GM23338 (cell line): ENCODE data around the gene ME3. TPM values are rescaled to one million over a fixed set of nuclear protein-coding genes. Genes with fewer than 3 reads are reported as not detected.

Experiments
- ATAC-seq: fragments of 200-7000 bp; cut with Tn5 transposase; 3 replicates; pipeline ENCODE4 v1.9.1; 2020
- DNase-seq: peaks from one replicate; pipeline ENCODE4 v3.0.0-alpha.2; 2015; ENCODE audit warnings: low spot score
- H2AFZ ChIP-seq: fragments of 200-600 bp; sonication (generic); 2 replicates; pipeline ENCODE4 v1.8.0; 2016; ENCODE audit warnings: antibody characterized with exemption, mild to moderate bottlenecking, moderate library complexity
- H3F3A ChIP-seq: fragments of 200-600 bp; sonication (generic); replicated peaks from 2 replicates; pipeline ENCODE4 v1.8.0; 2017; ENCODE audit warnings: antibody characterized with exemption, mixed run types, low read depth
- H3K27ac ChIP-seq: fragments of 200-600 bp; sonication (generic); 2 replicates; pipeline ENCODE4 v1.6.1; 2016; ENCODE audit warnings: low read depth
- H3K27me3 ChIP-seq: fragments of 200-600 bp; sonication (generic); 2 replicates; pipeline ENCODE4 v1.8.0; 2016; ENCODE audit warnings: mild to moderate bottlenecking, mixed run types, moderate library complexity; ENCODE audit not compliant: insufficient read depth
- H3K36me3 ChIP-seq: fragments of 200-600 bp; sonication (generic); 2 replicates; pipeline ENCODE4 v1.8.0; 2016; ENCODE audit warnings: mild to moderate bottlenecking; ENCODE audit not compliant: insufficient read depth
- H3K4me1 ChIP-seq: fragments of 200-600 bp; sonication (generic); 2 replicates; pipeline ENCODE4 v1.8.0; 2016; ENCODE audit warnings: mild to moderate bottlenecking, moderate library complexity; ENCODE audit not compliant: insufficient read depth
- H3K4me2 ChIP-seq: fragments of 200-600 bp; sonication (generic); 2 replicates; pipeline ENCODE4 v1.7.1; 2017; ENCODE audit warnings: mixed run types
- H3K4me3 ChIP-seq: fragments of 200-600 bp; sonication (generic); 2 replicates; pipeline ENCODE4 v1.6.1; 2016; ENCODE audit warnings: mixed run types
- H3K79me2 ChIP-seq: fragments of 200-600 bp; sonication (generic); replicated peaks from 2 replicates; pipeline ENCODE4 v1.8.0; 2017; ENCODE audit warnings: mild to moderate bottlenecking; ENCODE audit not compliant: insufficient read depth
- H3K9me2 ChIP-seq: fragments of 200-600 bp; sonication (generic); 2 replicates; pipeline ENCODE4 v1.8.0; 2017; ENCODE audit not compliant: insufficient read depth
- H4K20me1 ChIP-seq: fragments of 200-600 bp; sonication (generic); replicated peaks from 2 replicates; pipeline ENCODE4 v1.8.0; 2017; ENCODE audit warnings: mild to moderate bottlenecking; ENCODE audit not compliant: insufficient read depth
- H3K27ac Mint-ChIP-seq: 2 replicates; pipeline ENCODE4 v1.8.0; 2020; ENCODE audit warnings: inconsistent platforms, mild to moderate bottlenecking, moderate library complexity, mixed read lengths
- H3K27me3 Mint-ChIP-seq: 3 replicates; pipeline ENCODE4 v1.8.0; 2022; ENCODE audit warnings: low read depth, mild to moderate bottlenecking, moderate library complexity, mixed read lengths, inconsistent platforms; ENCODE audit not compliant: insufficient read depth, poor library complexity
- H3K36me3 Mint-ChIP-seq: 3 replicates; pipeline ENCODE4 v1.8.0; 2021; ENCODE audit warnings: low read depth, mild to moderate bottlenecking, inconsistent platforms, moderate library complexity, mixed read lengths
- H3K4me1 Mint-ChIP-seq: 3 replicates; pipeline ENCODE4 v1.8.0; 2020; ENCODE audit warnings: mild to moderate bottlenecking, inconsistent platforms, mixed read lengths
- H3K4me3 Mint-ChIP-seq: 3 replicates; pipeline ENCODE4 v1.8.0; 2021; ENCODE audit warnings: moderate library complexity, mild to moderate bottlenecking, inconsistent platforms, mixed read lengths
- H3K9me3 Mint-ChIP-seq: 3 replicates; pipeline ENCODE4 v1.8.0; 2020; ENCODE audit warnings: moderate library complexity, mild to moderate bottlenecking, inconsistent platforms, mixed read lengths
- JUNB ChIP-seq: IDR thresholded peaks from one replicate; pipeline ENCODE4 v1.6.1; 2016; ENCODE audit warnings: antibody characterized with exemption; ENCODE audit not compliant: unreplicated experiment
- NANOG ChIP-seq: IDR thresholded peaks from 2 replicates; pipeline ENCODE4 v1.6.1; 2016; ENCODE audit warnings: antibody characterized with exemption, borderline replicate concordance
- ZNF331 ChIP-seq: fragments of 250-450 bp; sonication (Bioruptor Pico); IDR thresholded peaks from 2 replicates; pipeline ENCODE4 v1.5.0; 2020; ENCODE audit warnings: low read depth, mild to moderate bottlenecking, moderate library complexity
- polyA plus RNA-seq: library from polyadenylated mRNA; unstranded; fragments of >200 nt; fragmentation: Nextera tagmentation; extraction: Ambion mirVana; gene quantifications from 2 replicates; pipeline ENCODE4 v1.2.1, GENCODE V29; 2016
- total RNA-seq: library from RNA; depleted of rRNA; stranded (reverse); fragments of >200 nt; shearing (Covaris generic); gene quantifications from 2 replicates; pipeline ENCODE4 v1.2.3, GENCODE V29; 2014
- TF ChIP-seq, protein P1 (sequence below): fragments of 250-450 bp; sonication (Bioruptor Pico); IDR thresholded peaks from 2 replicates; pipeline ENCODE4 v1.5.0; 2020; ENCODE audit warnings: mild to moderate bottlenecking, moderate library complexity
- TF ChIP-seq, protein P2 (sequence below), 2 experiments: fragments of 200-600 bp in 1 of 2; sonication (generic) in 1 of 2; conservative IDR thresholded peaks; 2 replicates each; pipeline versions ENCODE4 v1.5.1 to v1.6.1; 2016 to 2017; ENCODE audit warnings: antibody characterized with exemption in 2 of 2, low read depth in 2 of 2, mild to moderate bottlenecking in 2 of 2, moderate library complexity in 1 of 2

ME3 gene
- total and polyA plus RNA-seq, 2 experiments from 2014 or later, result 1.3 to 4.0 TPM

DNA sequence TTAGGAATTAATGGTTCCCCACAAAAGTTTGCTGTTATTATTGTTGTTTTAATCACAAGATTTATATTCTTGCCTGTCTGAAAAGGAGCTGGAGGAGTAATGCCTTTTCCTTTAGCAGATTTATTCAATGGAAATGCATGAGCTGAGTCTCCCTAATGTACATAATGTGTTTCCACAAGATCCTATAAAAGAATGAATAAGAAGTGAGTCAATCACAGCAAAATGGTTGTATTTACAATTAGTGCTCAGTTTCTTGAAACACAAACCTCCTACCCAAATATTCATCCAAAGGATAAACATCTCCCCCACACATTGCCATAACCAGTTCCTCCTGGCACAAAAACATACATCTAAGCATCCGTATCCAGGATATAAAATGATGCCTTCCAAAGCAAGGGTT lies 33.3 kb downstream of the ME3 start (continued):
- TF ChIP-seq, protein P1, sequence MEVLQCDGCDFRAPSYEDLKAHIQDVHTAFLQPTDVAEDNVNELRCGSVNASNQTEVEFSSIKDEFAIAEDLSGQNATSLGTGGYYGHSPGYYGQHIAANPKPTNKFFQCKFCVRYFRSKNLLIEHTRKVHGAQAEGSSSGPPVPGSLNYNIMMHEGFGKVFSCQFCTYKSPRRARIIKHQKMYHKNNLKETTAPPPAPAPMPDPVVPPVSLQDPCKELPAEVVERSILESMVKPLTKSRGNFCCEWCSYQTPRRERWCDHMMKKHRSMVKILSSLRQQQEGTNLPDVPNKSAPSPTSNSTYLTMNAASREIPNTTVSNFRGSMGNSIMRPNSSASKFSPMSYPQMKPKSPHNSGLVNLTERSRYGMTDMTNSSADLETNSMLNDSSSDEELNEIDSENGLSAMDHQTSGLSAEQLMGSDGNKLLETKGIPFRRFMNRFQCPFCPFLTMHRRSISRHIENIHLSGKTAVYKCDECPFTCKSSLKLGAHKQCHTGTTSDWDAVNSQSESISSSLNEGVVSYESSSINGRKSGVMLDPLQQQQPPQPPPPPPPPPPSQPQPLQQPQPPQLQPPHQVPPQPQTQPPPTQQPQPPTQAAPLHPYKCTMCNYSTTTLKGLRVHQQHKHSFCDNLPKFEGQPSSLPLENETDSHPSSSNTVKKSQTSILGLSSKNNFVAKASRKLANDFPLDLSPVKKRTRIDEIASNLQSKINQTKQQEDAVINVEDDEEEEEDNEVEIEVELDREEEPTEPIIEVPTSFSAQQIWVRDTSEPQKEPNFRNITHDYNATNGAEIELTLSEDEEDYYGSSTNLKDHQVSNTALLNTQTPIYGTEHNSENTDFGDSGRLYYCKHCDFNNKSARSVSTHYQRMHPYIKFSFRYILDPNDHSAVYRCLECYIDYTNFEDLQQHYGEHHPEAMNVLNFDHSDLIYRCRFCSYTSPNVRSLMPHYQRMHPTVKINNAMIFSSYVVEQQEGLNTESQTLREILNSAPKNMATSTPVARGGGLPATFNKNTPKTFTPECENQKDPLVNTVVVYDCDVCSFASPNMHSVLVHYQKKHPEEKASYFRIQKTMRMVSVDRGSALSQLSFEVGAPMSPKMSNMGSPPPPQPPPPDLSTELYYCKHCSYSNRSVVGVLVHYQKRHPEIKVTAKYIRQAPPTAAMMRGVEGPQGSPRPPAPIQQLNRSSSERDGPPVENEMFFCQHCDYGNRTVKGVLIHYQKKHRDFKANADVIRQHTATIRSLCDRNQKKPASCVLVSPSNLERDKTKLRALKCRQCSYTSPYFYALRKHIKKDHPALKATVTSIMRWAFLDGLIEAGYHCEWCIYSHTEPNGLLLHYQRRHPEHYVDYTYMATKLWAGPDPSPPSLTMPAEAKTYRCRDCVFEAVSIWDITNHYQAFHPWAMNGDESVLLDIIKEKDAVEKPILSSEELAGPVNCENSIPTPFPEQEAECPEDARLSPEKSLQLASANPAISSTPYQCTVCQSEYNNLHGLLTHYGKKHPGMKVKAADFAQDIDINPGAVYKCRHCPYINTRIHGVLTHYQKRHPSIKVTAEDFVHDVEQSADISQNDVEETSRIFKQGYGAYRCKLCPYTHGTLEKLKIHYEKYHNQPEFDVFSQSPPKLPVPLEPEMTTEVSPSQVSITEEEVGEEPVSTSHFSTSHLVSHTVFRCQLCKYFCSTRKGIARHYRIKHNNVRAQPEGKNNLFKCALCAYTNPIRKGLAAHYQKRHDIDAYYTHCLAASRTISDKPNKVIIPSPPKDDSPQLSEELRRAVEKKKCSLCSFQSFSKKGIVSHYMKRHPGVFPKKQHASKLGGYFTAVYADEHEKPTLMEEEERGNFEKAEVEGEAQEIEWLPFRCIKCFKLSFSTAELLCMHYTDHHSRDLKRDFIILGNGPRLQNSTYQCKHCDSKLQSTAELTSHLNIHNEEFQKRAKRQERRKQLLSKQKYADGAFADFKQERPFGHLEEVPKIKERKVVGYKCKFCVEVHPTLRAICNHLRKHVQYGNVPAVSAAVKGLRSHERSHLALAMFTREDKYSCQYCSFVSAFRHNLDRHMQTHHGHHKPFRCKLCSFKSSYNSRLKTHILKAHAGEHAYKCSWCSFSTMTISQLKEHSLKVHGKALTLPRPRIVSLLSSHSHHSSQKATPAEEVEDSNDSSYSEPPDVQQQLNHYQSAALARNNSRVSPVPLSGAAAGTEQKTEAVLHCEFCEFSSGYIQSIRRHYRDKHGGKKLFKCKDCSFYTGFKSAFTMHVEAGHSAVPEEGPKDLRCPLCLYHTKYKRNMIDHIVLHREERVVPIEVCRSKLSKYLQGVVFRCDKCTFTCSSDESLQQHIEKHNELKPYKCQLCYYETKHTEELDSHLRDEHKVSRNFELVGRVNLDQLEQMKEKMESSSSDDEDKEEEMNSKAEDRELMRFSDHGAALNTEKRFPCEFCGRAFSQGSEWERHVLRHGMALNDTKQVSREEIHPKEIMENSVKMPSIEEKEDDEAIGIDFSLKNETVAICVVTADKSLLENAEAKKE (CRISPR knock-in tag), result no peak

DNA sequence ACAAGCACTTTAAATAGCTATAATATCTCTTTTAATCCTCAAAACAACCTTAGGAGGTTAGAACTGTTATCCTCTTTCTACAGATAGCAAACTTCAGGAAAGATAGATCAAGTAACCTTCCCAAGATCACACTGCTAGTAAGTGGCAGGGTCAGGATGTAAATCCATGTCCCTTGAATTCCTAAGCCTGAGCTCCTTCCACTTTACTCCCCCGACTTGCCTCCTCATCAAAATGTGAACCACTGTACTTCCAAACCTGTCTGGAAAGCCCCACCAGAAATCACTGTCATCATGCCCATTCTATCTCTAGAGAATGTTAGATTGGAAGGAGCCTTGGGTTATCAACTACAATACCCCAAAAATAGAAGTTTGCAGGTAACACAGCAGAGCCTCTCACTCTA lies 33.7 kb downstream of the ME3 start:
- Mint-ChIP-seq H3K4me1 (peaks cover 3% of the 10 kb centered on the region; the same call in 2 of the 3 replicates), H3K9me3 (no peaks in the 10 kb centered on the region), H3K27ac (no peak overlapping the region), H3K27me3 (no peaks in the 10 kb centered on the region), H3K4me3 (no peak overlapping the region), H3K36me3 (no peaks in the 10 kb centered on the region)
- Histone ChIP-seq H3K79me2 (no peaks in the 10 kb centered on the region), H3K9me2 (peaks cover 9% of the 10 kb centered on the region; the same call in 1 of the 2 replicates), H3K4me2 (no peak overlapping the region), H3K27me3 (no peaks in the 10 kb centered on the region), H3K36me3 (no peaks in the 10 kb centered on the region), H4K20me1 (no peaks in the 10 kb centered on the region), H2AFZ (no peak overlapping the region), H3K27ac (no peak overlapping the region), H3K4me3 (no peak overlapping the region), H3F3A (no peaks in the 10 kb centered on the region), H3K4me1 (no peaks in the 10 kb centered on the region)
- ATAC-seq (no peak), DNase-seq (no peak)
- TF ChIP-seq ZNF331 (CRISPR knock-in tag), result no peak
- TF ChIP-seq, protein P1 (CRISPR knock-in tag), result no peak
- TF ChIP-seq, protein P2, sequence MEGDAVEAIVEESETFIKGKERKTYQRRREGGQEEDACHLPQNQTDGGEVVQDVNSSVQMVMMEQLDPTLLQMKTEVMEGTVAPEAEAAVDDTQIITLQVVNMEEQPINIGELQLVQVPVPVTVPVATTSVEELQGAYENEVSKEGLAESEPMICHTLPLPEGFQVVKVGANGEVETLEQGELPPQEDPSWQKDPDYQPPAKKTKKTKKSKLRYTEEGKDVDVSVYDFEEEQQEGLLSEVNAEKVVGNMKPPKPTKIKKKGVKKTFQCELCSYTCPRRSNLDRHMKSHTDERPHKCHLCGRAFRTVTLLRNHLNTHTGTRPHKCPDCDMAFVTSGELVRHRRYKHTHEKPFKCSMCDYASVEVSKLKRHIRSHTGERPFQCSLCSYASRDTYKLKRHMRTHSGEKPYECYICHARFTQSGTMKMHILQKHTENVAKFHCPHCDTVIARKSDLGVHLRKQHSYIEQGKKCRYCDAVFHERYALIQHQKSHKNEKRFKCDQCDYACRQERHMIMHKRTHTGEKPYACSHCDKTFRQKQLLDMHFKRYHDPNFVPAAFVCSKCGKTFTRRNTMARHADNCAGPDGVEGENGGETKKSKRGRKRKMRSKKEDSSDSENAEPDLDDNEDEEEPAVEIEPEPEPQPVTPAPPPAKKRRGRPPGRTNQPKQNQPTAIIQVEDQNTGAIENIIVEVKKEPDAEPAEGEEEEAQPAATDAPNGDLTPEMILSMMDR (conservative IDR thresholded peaks at IDR 0.05; ENCODE audit: low read depth in 2 of 2), result no peak
- no peak for TF ChIP-seq NANOG
- no peak for TF ChIP-seq JUNB
